ENCODE results near the gene SYK. TPM values are rescaled to one million over a fixed set of nuclear protein-coding genes. Genes with fewer than 3 reads are reported as not detected.

Gene SYK
- total and polyA plus RNA-seq, 4 donors: 2.1 to 31.5 (median 13.3) TPM

- Histone ChIP-seq H3K4me3 (ENCODE audit: low read length in 2 of 2) (no peak overlapping the region), H3K4me1 (ENCODE audit: control insufficient read depth in 1 of 2, insufficient read depth in 2 of 2, low read length in 2 of 2) (no peaks in the 10 kb centered on the region), H3K27me3 (ENCODE audit: control insufficient read depth in 1 of 2, insufficient read depth in 2 of 2, low read length in 1 of 2) (peaks cover 0 to 1% of the 10 kb centered on the region in 2 donors), H3K27ac (ENCODE audit: low read depth in 1 of 2, low read length in 2 of 2) (no peak overlapping the region), H3K36me3 (ENCODE audit: control insufficient read depth in 1 of 2, insufficient read depth in 2 of 2, low read length in 1 of 2) (no peaks in the 10 kb centered on the region), H3K9me3 (ENCODE audit: control insufficient read depth, low read length) (peaks cover 4% of the 10 kb centered on the region)
- WGBS, 2 donors: 63 to 64% methylated on average over 1 of the region's 1 CpG
- DNase-seq (no peak), ATAC-seq (ENCODE audit: low FRiP score) (no peak)
- intact Hi-C loops (cut with DNase I): no loop called here
These were observed 24.0 kb downstream of the SYK start for GRCh38 chr9:90825586-90825985.

GRCh38 chr9:90826326-90827020 lies 24.9 kb downstream of the SYK start:
- intact Hi-C loops (cut with DNase I): no loop called here
- Histone ChIP-seq H3K4me1 (ENCODE audit: control insufficient read depth in 1 of 2, insufficient read depth in 2 of 2, low read length in 2 of 2) (no peaks in the 10 kb centered on the region), H3K9me3 (ENCODE audit: control insufficient read depth, low read length) (peaks cover 4% of the 10 kb centered on the region), H3K4me3 (ENCODE audit: low read length in 2 of 2) (no peak overlapping the region), H3K27me3 (ENCODE audit: control insufficient read depth in 1 of 2, insufficient read depth in 2 of 2, low read length in 1 of 2) (peaks cover 0 to 1% of the 10 kb centered on the region in 2 donors), H3K36me3 (ENCODE audit: control insufficient read depth in 1 of 2, insufficient read depth in 2 of 2, low read length in 1 of 2) (no peaks in the 10 kb centered on the region), H3K27ac (ENCODE audit: low read depth in 1 of 2, low read length in 2 of 2) (no peak overlapping the region)
- 90 to 92% methylated on average over 5 of the region's 5 CpGs for WGBS, 2 donors
- ATAC-seq (ENCODE audit: low FRiP score) (no peak), DNase-seq (no peak)

- no peaks in the 10 kb centered on the region for H3K36me3 ChIP-seq (ENCODE audit: control insufficient read depth in 1 of 2, insufficient read depth in 2 of 2, low read length in 1 of 2)
- WGBS, 2 donors: 54 to 59% methylated on average over 8 of the region's 8 CpGs
- no peak overlapping the region for H3K4me3 ChIP-seq (ENCODE audit: low read length in 2 of 2)
- H3K9me3 ChIP-seq (ENCODE audit: control insufficient read depth, low read length): peaks cover 4% of the 10 kb centered on the region
- H3K27me3 ChIP-seq (ENCODE audit: control insufficient read depth in 1 of 2, insufficient read depth in 2 of 2, low read length in 1 of 2): peaks cover 0 to 1% of the 10 kb centered on the region in 2 donors
- intact Hi-C loops (cut with DNase I): no loop called here
- ATAC-seq (ENCODE audit: low FRiP score) (no peak), DNase-seq (peak in 1 of 2 donors; percentile 62)
- H3K27ac ChIP-seq (ENCODE audit: low read depth in 1 of 2, low read length in 2 of 2): no peak overlapping the region
- H3K4me1 ChIP-seq (ENCODE audit: control insufficient read depth in 1 of 2, insufficient read depth in 2 of 2, low read length in 2 of 2): no peaks in the 10 kb centered on the region
These were observed 25.7 kb downstream of the SYK start for GRCh38 chr9:90827181-90827871.

- H3K27ac ChIP-seq (ENCODE audit: low read depth in 1 of 2, low read length in 2 of 2): no peak overlapping the region
- no peaks in the 10 kb centered on the region for H3K4me1 ChIP-seq (ENCODE audit: control insufficient read depth in 1 of 2, insufficient read depth in 2 of 2, low read length in 2 of 2)
- peaks cover 6% of the 10 kb centered on the region for H3K9me3 ChIP-seq (ENCODE audit: control insufficient read depth, low read length)
- ATAC-seq (ENCODE audit: low FRiP score) (no peak), DNase-seq (no peak)
- 82 to 85% methylated on average over 5 of the region's 5 CpGs for WGBS, 2 donors
- H3K4me3 ChIP-seq (ENCODE audit: low read length in 2 of 2): no peak overlapping the region
- intact Hi-C loops (cut with DNase I): no loop called here
- no peaks in the 10 kb centered on the region for H3K27me3 ChIP-seq (ENCODE audit: control insufficient read depth in 1 of 2, insufficient read depth in 2 of 2, low read length in 1 of 2)
- H3K36me3 ChIP-seq (ENCODE audit: control insufficient read depth in 1 of 2, insufficient read depth in 2 of 2, low read length in 1 of 2): no peaks in the 10 kb centered on the region
These were observed 28.4 kb downstream of the SYK start for GRCh38 chr9:90830051-90830450.

GRCh38 chr9:90830977-90831376 lies 29.4 kb downstream of the SYK start:
- ATAC-seq (ENCODE audit: low FRiP score): no peak
- H3K4me1 ChIP-seq (ENCODE audit: control insufficient read depth in 1 of 2, insufficient read depth in 2 of 2, low read length in 2 of 2): no peaks in the 10 kb centered on the region
- 53 to 61% methylated on average over 3 of the region's 3 CpGs for WGBS, 2 donors
- H3K4me3 ChIP-seq (ENCODE audit: low read length in 2 of 2): no peak overlapping the region
- H3K36me3 ChIP-seq (ENCODE audit: control insufficient read depth in 1 of 2, insufficient read depth in 2 of 2, low read length in 1 of 2): no peaks in the 10 kb centered on the region
- H3K9me3 ChIP-seq (ENCODE audit: control insufficient read depth, low read length): peaks cover 6% of the 10 kb centered on the region
- no peak for DNase-seq
- H3K27me3 ChIP-seq (ENCODE audit: control insufficient read depth in 1 of 2, insufficient read depth in 2 of 2, low read length in 1 of 2): no peaks in the 10 kb centered on the region
- intact Hi-C loops (cut with DNase I): no loop called here
- H3K27ac ChIP-seq (ENCODE audit: low read depth in 1 of 2, low read length in 2 of 2): no peak overlapping the region

GRCh38 chr9:90832261-90832660 lies 30.6 kb downstream of the SYK start:
- DNase-seq (no peak), ATAC-seq (ENCODE audit: low FRiP score) (no peak)
- 78% methylated on average over 3 of the region's 3 CpGs for WGBS, 2 donors
- Histone ChIP-seq H3K4me3 (ENCODE audit: low read length in 2 of 2) (no peak overlapping the region), H3K27me3 (ENCODE audit: control insufficient read depth in 1 of 2, insufficient read depth in 2 of 2, low read length in 1 of 2) (no peaks in the 10 kb centered on the region), H3K9me3 (ENCODE audit: control insufficient read depth, low read length) (peaks cover 6% of the 10 kb centered on the region), H3K36me3 (ENCODE audit: control insufficient read depth in 1 of 2, insufficient read depth in 2 of 2, low read length in 1 of 2) (no peaks in the 10 kb centered on the region), H3K4me1 (ENCODE audit: control insufficient read depth in 1 of 2, insufficient read depth in 2 of 2, low read length in 2 of 2) (no peaks in the 10 kb centered on the region), H3K27ac (ENCODE audit: low read depth in 1 of 2, low read length in 2 of 2) (no peak overlapping the region)
- intact Hi-C loops (cut with DNase I): no loop called here

- Histone ChIP-seq H3K9me3 (ENCODE audit: control insufficient read depth, low read length) (peaks cover 4% of the 10 kb centered on the region), H3K27ac (ENCODE audit: low read depth in 1 of 2, low read length in 2 of 2) (no peak overlapping the region), H3K4me3 (ENCODE audit: low read length in 2 of 2) (no peak overlapping the region), H3K27me3 (ENCODE audit: control insufficient read depth in 1 of 2, insufficient read depth in 2 of 2, low read length in 1 of 2) (no peaks in the 10 kb centered on the region), H3K36me3 (ENCODE audit: control insufficient read depth in 1 of 2, insufficient read depth in 2 of 2, low read length in 1 of 2) (no peaks in the 10 kb centered on the region), H3K4me1 (ENCODE audit: control insufficient read depth in 1 of 2, insufficient read depth in 2 of 2, low read length in 2 of 2) (no peaks in the 10 kb centered on the region)
- no peak for ATAC-seq (ENCODE audit: low FRiP score)
- 27 to 28% methylated on average over 8 of the region's 8 CpGs for WGBS, 2 donors
- intact Hi-C loops (cut with DNase I): no loop called here
- DNase-seq: no peak
These were observed 33.4 kb downstream of the SYK start for GRCh38 chr9:90834828-90835595.

GRCh38 chr9:90836411-90837080 lies 34.9 kb downstream of the SYK start:
- DNase-seq (no peak), ATAC-seq (ENCODE audit: low FRiP score) (no peak)
- no peaks in the 10 kb centered on the region for H3K27me3 ChIP-seq (ENCODE audit: control insufficient read depth in 1 of 2, insufficient read depth in 2 of 2, low read length in 1 of 2)
- no peaks in the 10 kb centered on the region for H3K36me3 ChIP-seq (ENCODE audit: control insufficient read depth in 1 of 2, insufficient read depth in 2 of 2, low read length in 1 of 2)
- WGBS, 2 donors: 82 to 86% methylated on average over 3 of the region's 3 CpGs
- intact Hi-C loops (cut with DNase I): no loop called here
- H3K4me1 ChIP-seq (ENCODE audit: control insufficient read depth in 1 of 2, insufficient read depth in 2 of 2, low read length in 2 of 2): no peaks in the 10 kb centered on the region
- H3K9me3 ChIP-seq (ENCODE audit: control insufficient read depth, low read length): peaks cover 4% of the 10 kb centered on the region
- H3K4me3 ChIP-seq (ENCODE audit: low read length in 2 of 2): no peak overlapping the region
- H3K27ac ChIP-seq (ENCODE audit: low read depth in 1 of 2, low read length in 2 of 2): no peak overlapping the region
